GM21528 (cell line): ENCODE data around the gene OR1M1.

ENCODE experiments used
- ATAC-seq: cut with Tn5 transposase; IDR thresholded peaks from one replicate; pipeline ENCODE4 v1.9.1; 2021; ENCODE audit warnings: mild to moderate bottlenecking, moderate library complexity; ENCODE audit not compliant: unreplicated experiment, low FRiP score

Gene OR1M1

DNA sequence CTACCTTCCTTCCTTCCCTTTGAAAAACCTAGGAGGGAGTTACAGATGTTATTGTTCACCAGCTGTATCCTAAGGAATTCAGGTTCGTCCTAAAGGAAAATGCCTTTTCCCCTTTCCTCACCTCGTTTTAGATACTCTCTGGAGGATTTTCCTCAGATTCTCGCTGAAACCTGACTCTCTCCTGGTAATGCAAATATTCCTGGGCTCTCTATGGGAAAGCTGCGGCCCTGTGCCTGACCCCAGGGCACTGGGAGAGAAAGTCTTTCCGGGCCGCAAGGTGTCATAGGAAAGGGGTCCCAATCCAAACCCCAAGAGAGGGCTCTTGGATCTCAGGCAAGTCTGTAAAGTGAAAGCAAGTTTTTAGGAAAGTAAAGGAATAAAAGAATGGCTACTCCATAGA, 13.1 kb upstream of the OR1M1 start:
- ATAC-seq, result no peak

DNA sequence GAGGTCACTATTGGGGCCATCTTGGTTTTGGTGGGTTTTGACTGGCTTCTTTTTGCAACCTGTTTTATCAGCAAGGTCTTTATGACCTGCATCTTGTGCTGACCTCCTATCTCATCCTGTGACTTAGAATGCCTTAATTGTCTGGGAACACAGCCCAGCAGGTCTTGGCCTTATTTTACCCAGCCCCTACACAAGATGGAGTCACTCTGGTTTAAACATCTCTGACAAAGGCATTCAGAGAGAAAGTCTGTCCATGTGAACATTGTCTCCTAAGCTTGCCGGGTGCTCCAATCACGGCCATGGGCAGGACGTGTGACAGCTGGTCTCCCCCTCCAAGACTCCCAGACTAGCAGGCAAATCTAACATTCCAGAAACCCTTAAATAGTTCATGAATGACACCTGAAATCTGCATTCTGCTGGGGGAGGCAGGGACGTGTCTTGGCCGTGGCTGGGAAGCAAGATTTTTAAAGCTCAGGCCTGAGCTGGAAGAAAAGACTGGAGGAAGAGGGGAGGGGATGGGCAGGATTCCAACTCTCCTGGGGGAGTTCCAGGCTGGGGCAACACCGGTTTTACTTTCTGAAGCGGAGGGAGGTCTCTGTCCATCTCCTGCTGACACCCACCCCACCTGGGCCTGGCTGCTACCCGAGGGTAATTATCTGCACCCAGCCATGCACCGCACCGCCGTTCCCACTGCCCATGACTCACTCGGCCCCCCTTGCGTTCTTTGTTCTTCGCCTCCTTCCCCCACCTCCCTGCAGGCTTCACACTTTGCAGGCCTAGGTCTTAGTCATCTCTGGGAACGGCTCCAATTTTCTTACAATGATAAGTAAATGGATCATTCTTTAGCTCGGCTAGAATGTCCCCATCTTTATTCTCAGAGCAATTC, 11.6 kb upstream of the OR1M1 start:
- ATAC-seq, result no peak

- ATAC-seq, result no peak
These were observed 10.0 kb upstream of the OR1M1 start for GRCh38 chr19:9076901-9077300.

DNA sequence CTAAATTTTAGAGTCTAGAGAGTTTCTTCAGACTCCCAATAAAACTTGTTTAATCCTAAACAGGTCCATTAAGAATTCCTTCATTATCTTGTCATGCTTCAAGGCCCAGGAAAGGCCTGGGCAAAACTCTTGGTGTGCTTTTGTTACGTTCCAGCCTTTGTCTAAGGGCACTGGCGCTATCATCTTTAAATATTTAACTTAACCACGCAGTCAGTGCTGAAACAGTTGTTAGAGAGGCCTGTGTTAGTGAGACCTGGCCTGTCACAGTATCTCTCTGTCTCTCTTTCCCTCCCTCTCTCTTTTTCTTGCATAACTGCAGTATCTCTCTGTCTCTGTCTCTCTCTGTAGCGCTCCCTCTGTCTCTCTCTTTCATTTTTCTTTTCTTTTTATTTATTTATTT, 8.2 kb upstream of the OR1M1 start:
- no peak for ATAC-seq

DNA sequence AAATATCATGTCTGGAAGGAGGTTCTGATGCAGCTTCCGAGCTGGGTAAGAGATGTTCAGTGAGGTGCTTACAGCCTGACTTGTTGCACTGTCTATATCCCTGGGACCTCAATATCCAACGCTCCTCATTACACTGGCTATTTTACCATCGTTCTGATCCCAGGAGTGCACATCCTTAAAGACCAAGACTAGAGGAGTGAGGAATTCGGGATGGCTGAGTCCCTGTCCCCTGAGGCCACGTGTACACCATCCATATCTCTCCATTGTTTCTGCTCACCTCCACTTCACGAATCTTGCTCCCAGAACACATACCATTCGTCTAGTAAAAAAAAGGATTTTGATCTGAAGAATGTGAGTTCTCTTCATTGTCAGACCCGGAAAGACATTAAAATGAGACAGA, 20.5 kb downstream of the OR1M1 start, which contains the start of gene OR7G2:
Gene OR7G2, minus strand, starts transcription at position 101 of the 400 bp plus-strand sequence. CDS start 4,232 bp downstream, outside the sequence.
- no peak for ATAC-seq

DNA sequence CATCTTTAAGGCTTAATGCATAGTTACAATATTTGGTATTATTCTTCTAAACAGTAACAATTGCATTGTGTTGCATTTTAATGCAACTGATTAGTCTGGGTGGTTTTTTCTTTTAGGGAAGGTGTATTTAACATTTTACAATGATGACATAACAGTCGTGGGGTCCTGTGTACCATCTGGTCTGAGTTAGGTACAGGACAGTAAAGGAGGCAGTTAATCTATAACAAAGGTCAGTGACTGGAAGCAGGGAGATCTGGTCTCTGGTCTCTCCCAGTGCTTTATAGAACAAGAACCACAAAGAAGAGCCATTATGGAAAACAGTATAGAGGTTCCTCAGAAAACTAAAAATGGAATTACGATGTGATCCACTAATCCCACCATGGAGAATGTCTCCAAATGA, 23.1 kb downstream of the OR1M1 start:
- no peak for ATAC-seq

- ATAC-seq, result no peak
These were observed 28.5 kb downstream of the OR1M1 start, which contains the start of gene OR7G1 for GRCh38 chr19:9115307-9115813. OR7G1 (minus strand) TSS chr19:9115763; CDS start chr19:9115763, 0 bp downstream.

- ATAC-seq, result no peak
These were observed 29.7 kb downstream of the OR1M1 start for GRCh38 chr19:9116547-9116946.

- ATAC-seq, result no peak
These were observed 40.1 kb downstream of the OR1M1 start, which contains the start of gene OR7G3 for GRCh38 chr19:9126900-9127405. OR7G3 (minus strand) TSS chr19:9126950; CDS start chr19:9126950, 0 bp downstream.

DNA sequence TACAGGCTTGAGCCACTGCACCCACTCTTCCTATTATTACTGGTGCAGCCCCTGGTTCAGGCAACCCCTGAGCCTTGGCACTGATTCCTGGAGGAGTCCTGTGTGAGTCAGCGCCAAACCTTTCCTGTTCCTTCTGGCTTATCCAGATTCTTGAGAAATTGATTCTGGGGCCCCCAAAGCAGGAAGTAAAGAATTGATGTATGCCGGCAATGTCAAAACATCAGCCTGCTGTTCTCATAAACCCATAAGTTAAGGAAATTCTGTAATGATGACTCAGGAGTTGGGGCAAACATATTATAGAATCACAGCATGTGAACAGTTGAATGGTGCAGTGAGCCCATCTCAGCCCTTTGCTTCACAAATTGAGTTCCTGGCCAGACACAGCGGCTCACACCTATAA, 41.3 kb downstream of the OR1M1 start:
- ATAC-seq, result no peak

- ATAC-seq, result no peak
These were observed 44.1 kb downstream of the OR1M1 start for GRCh38 chr19:9130965-9131364.

DNA sequence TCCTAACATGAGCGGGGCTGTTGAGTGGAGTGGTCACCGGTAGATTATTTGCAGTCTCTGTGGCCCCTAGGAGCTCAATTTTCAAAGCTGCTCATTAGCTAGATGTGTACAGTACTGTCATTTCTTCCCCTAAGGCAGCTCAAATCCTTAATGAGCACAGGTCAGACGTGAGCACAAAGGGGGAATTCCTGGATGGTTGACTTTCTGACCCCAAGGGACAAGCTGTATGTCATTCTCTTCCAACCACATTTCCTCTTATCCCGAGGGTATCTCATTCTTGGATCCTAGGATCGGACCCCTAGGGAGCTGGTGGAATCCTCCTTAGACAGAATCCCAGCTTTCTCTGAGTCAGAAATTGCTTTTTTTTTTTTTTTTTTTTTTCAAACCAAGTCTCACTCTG, 45.6 kb downstream of the OR1M1 start:
- no peak for ATAC-seq

GRCh38 chr19:9139609-9140158, 52.8 kb downstream of the OR1M1 start:
- peak; percentile 30 for ATAC-seq

DNA sequence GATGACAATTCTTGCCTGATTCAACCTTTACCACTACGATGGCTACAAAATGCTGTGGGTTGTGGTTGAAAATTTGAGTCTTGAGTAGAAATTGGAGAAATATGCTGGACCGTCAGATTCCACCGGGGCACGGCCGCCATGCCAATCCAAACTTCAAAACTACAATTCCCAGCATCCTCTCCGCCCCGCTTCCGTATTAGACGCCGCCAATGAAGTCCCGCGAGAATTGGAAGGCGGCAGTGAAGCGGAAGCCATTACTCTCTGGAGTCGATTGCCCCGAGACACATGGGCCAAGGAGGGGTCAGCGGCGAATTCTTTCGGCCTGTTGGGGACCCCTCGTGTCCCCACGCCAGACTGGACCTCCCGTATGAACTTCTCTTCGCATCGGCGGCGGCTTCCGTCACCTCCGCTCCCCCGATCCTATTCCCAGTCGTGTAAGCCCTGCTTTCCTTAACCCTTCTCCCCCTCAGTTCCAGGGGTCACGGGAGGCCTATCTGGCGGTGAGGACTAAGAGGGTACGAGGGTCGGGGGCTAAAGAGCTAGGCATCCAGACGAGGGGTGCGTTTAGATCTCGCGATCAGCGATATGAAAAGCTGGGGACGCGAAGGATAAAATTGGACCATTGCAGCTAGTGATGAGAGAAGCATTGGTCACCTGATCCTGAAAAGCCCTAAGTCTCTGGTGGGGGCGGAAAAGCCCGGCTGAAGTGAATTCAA, 53.5 kb downstream of the OR1M1 start, which contains the start of gene ZNF317:
Gene ZNF317, plus strand, starts transcription at position 239 of the 716 bp plus-strand sequence. CDS start 15,620 bp downstream, outside the sequence.
- peak; percentile 88 for ATAC-seq

DNA sequence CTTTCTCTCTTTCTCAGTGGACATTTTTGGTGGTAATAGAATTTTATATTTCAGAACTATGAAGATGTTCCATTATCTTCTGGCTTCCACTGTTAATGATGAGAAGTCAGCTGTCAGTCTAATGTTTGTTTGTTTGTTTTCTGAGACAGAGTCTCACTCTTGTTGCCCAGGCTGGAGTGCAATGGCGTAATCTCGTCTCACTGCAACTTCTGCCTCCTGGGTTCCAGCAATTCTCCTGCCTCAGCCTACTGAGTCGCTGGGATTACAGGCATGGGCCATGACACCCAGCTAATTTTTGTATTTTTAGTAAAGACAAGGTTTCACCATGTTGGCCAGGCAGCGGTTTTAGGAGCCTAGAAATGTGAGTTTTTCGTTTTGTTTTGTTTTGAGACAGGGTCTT, 58.1 kb downstream of the OR1M1 start:
- ATAC-seq, result no peak
